Measurements from ENCODE around the gene NOMO2. TPM values are rescaled to one million over a fixed set of nuclear protein-coding genes. Genes with fewer than 3 reads are reported as not detected.
A peak's percentile ranks its signal among the peaks of the same experiment; 100 is the strongest.
"Not testable (repeated sequence)": the region's sequence is repeated elsewhere in the genome, so short reads cannot be mapped to it uniquely, and the experiment has no call there.

NOMO2 gene
- polyA plus RNA-seq, 3 donors from 2014 or later, result 49.6 to 98.1 (median 85.4) TPM

- not testable (repeated sequence) for H3K4me3 Mint-ChIP-seq; DNase-seq; H3K9me3 Mint-ChIP-seq; H3K36me3 Mint-ChIP-seq; H3K27me3 Mint-ChIP-seq (ENCODE audit: low read depth in 3 of 3); H3K4me1 Mint-ChIP-seq; H3K27ac Mint-ChIP-seq
Measured at GRCh38 chr16:18553671-18554070, 8.2 kb downstream of the NOMO2 start.

GRCh38 chr16:18547382-18547781 lies 14.5 kb downstream of the NOMO2 start:
- not testable (repeated sequence) for H3K27ac Mint-ChIP-seq; DNase-seq; H3K9me3 Mint-ChIP-seq; H3K4me1 Mint-ChIP-seq; H3K4me3 Mint-ChIP-seq; H3K27me3 Mint-ChIP-seq (ENCODE audit: low read depth in 3 of 3); H3K36me3 Mint-ChIP-seq

- not testable (repeated sequence) for H3K27me3 Mint-ChIP-seq (ENCODE audit: low read depth in 3 of 3); H3K36me3 Mint-ChIP-seq; H3K27ac Mint-ChIP-seq; H3K4me1 Mint-ChIP-seq; DNase-seq; H3K9me3 Mint-ChIP-seq; H3K4me3 Mint-ChIP-seq
Measured at GRCh38 chr16:18546853-18547252, 15.0 kb downstream of the NOMO2 start.

- H3K27ac Mint-ChIP-seq; H3K36me3 Mint-ChIP-seq; H3K4me1 Mint-ChIP-seq; H3K4me3 Mint-ChIP-seq; H3K9me3 Mint-ChIP-seq; H3K27me3 Mint-ChIP-seq (ENCODE audit: low read depth in 3 of 3); DNase-seq: not testable (repeated sequence)
Measured at GRCh38 chr16:18544232-18545081, 17.4 kb downstream of the NOMO2 start.

GRCh38 chr16:18541912-18542311 lies 20.0 kb downstream of the NOMO2 start:
- not testable (repeated sequence) for H3K36me3 Mint-ChIP-seq; H3K4me3 Mint-ChIP-seq; H3K4me1 Mint-ChIP-seq; H3K9me3 Mint-ChIP-seq; H3K27ac Mint-ChIP-seq; H3K27me3 Mint-ChIP-seq (ENCODE audit: low read depth in 3 of 3); DNase-seq

- not testable (repeated sequence) for H3K9me3 Mint-ChIP-seq; H3K4me1 Mint-ChIP-seq; DNase-seq; H3K4me3 Mint-ChIP-seq; H3K36me3 Mint-ChIP-seq; H3K27me3 Mint-ChIP-seq (ENCODE audit: low read depth in 3 of 3)
- H3K27ac Mint-ChIP-seq, result peak overlapping the region in 2 of 6 donors; percentile 23 to 73
Measured at GRCh38 chr16:18537004-18537403, 24.9 kb downstream of the NOMO2 start.

- H3K27me3 Mint-ChIP-seq (ENCODE audit: low read depth in 3 of 3); H3K27ac Mint-ChIP-seq; H3K9me3 Mint-ChIP-seq; H3K36me3 Mint-ChIP-seq; H3K4me1 Mint-ChIP-seq; DNase-seq; H3K4me3 Mint-ChIP-seq: not testable (repeated sequence)
Measured at GRCh38 chr16:18535519-18536168, 26.3 kb downstream of the NOMO2 start.

- not testable (repeated sequence) for H3K9me3 Mint-ChIP-seq; H3K4me1 Mint-ChIP-seq; H3K27me3 Mint-ChIP-seq (ENCODE audit: low read depth in 3 of 3); H3K27ac Mint-ChIP-seq; DNase-seq; H3K36me3 Mint-ChIP-seq; H3K4me3 Mint-ChIP-seq
Measured at GRCh38 chr16:18534308-18534707, 27.6 kb downstream of the NOMO2 start.

GRCh38 chr16:18531323-18531722 lies 30.6 kb downstream of the NOMO2 start:
- not testable (repeated sequence) for H3K36me3 Mint-ChIP-seq; H3K27me3 Mint-ChIP-seq (ENCODE audit: low read depth in 3 of 3); H3K4me3 Mint-ChIP-seq; DNase-seq; H3K9me3 Mint-ChIP-seq; H3K27ac Mint-ChIP-seq; H3K4me1 Mint-ChIP-seq

GRCh38 chr16:18530329-18530728 lies 31.6 kb downstream of the NOMO2 start:
- H3K4me3 Mint-ChIP-seq; DNase-seq; H3K9me3 Mint-ChIP-seq; H3K36me3 Mint-ChIP-seq; H3K27ac Mint-ChIP-seq; H3K27me3 Mint-ChIP-seq (ENCODE audit: low read depth in 3 of 3); H3K4me1 Mint-ChIP-seq: not testable (repeated sequence)

GRCh38 chr16:18526547-18526946 lies 35.4 kb downstream of the NOMO2 start:
- not testable (repeated sequence) for H3K27ac Mint-ChIP-seq, H3K4me3 Mint-ChIP-seq

GRCh38 chr16:18525882-18526482 lies 35.9 kb downstream of the NOMO2 start:
- H3K4me1 Mint-ChIP-seq; H3K27ac Mint-ChIP-seq; DNase-seq; H3K9me3 Mint-ChIP-seq; H3K27me3 Mint-ChIP-seq (ENCODE audit: low read depth in 3 of 3); H3K4me3 Mint-ChIP-seq; H3K36me3 Mint-ChIP-seq: not testable (repeated sequence)

More at GRCh38 chr16:18526547-18526946, 35.4 kb downstream of the NOMO2 start:
- DNase-seq; H3K9me3 Mint-ChIP-seq; H3K4me1 Mint-ChIP-seq; H3K27me3 Mint-ChIP-seq (ENCODE audit: low read depth in 3 of 3); H3K36me3 Mint-ChIP-seq: not testable (repeated sequence)

- not testable (repeated sequence) for H3K27ac Mint-ChIP-seq; DNase-seq; H3K9me3 Mint-ChIP-seq; H3K27me3 Mint-ChIP-seq (ENCODE audit: low read depth in 3 of 3); H3K4me1 Mint-ChIP-seq; H3K36me3 Mint-ChIP-seq; H3K4me3 Mint-ChIP-seq
Measured at GRCh38 chr16:18522637-18523036, 39.3 kb downstream of the NOMO2 start.

- not testable (repeated sequence) for H3K36me3 Mint-ChIP-seq; H3K27ac Mint-ChIP-seq; H3K9me3 Mint-ChIP-seq; H3K4me3 Mint-ChIP-seq; H3K4me1 Mint-ChIP-seq; H3K27me3 Mint-ChIP-seq (ENCODE audit: low read depth in 3 of 3); DNase-seq
Measured at GRCh38 chr16:18521445-18522181, 40.3 kb downstream of the NOMO2 start.
